T-helper 2 cell (primary cell): ENCODE results near the gene SUGCT.

Experiments used
- DNase-seq, 5 experiments: peaks; one replicate each; pipeline versions ENCODE4 v3.0.0 to v3.0.0-alpha.2; 2012 to 2022

Gene SUGCT

GRCh38 chr7:40418448-40418847 is 283.6 kb downstream of the SUGCT start:
- DNase-seq = no peak

GRCh38 chr7:40418983-40419382 is 284.2 kb downstream of the SUGCT start:
- no peak for DNase-seq

DNA sequence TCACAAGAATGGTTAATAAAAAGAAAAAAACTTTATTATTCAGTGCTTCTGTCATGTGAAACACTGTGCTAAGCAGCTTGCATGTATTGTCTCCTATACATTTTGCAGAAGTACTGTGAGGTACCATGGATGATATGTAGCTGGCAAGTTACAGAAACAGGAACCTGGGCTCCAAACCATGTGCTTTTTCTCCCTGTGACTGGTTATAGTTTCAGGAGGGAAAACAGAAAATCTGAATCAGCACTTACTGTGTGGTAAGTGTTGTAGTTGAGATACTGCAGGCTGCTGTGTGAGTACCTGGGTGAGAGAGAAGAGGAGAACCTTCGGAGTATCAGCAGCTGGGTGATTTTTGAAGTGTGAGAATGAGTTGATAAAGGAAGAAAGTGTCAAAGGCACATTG is 285.0 kb downstream of the SUGCT start:
- DNase-seq = no peak

DNA sequence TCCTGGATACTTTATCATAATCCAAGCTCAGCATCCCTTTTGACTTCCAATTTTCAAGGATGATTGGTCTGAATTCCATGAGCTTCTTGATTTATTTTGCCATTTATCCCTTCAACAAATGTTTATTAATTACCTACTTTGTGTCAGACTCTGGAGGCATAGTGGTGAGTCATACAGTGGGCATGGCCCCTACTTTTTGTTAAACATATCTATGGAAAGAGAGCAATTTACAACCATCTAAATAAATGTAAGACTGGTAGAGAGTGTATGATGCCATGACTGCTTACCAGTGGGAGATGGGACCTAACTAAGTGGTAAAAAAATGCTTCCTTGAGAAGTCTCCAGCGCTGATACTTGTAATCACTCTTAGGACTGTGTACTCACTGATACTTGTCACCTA is 286.6 kb downstream of the SUGCT start:
- DNase-seq = no peak

GRCh38 chr7:40425696-40426095 is 290.9 kb downstream of the SUGCT start:
- DNase-seq = no peak

DNA sequence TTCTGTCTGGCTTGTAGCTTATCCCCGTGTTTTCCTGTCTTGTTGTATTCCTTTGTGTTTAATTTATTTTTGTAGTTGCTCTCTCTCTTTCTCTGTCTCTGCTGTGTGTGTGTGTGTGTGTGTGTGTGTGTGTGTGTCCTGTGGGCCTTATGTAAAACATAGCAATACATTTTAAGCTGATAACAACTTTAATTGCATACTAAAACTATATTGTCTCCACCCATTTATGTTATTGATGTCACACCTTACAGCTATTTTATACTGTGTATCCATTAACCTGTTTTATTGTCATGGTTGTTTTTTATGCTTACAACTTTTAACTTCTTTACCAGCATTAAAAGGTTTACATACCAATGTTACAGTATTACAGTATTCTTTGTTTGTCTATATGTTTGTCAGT is 293.6 kb downstream of the SUGCT start:
- no peak for DNase-seq

DNA sequence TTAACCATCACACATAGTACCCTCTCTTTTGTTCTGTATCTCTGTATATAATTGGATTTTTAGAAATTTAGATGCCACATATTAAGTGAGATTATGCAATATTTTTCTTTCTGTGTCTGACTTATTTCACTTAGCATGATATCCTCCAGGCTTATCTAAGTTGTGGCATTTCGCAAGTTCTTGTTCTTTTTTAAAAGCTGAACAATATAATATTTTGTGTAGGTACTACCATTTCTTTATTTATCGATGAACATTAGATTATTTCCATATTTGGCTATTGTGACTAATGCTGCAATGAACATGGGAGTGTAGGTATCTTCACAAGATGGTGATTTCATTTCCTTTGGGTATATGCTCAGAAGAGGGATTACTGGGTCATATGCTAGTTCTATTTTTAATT is 295.0 kb downstream of the SUGCT start:
- DNase-seq = no peak

DNA sequence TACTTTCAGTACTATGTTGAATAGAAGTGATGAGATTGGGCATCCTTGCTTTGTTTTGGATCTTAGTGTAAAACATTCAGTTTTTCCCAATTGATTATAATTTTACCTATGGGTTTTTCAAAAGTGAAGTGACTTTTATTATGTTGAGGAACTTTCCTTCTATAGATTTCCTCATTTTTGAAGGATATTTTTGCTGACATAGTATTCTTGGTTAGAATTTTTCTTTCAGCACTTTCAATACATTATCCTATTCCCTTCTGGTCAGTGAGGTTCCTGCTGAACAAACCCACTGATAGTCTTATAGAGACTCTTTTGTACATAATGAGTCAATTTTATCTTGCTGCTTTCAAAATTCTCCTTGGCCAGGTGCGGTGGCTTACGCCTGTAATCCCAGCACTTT is 297.2 kb downstream of the SUGCT start:
- no peak for DNase-seq

DNA sequence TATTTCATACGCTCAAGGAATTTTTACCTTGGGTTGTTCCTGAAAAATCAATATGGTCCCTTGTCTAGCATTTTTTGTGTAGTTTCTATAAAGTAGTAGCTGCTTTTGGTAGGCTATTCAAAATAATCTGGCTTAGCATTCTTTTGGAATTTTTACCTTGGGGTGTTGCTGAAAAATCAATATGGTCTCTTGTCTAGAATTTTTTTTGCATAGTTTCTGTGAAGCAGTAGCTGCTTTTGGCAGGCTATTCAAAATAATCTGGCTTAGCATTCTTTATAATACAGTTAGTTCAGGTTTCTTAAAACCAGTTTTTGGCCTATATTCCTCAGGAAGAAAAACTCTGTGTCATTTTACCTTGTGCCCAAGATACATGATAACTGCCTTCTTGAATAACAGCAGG is 301.9 kb downstream of the SUGCT start:
- no peak for DNase-seq

DNA sequence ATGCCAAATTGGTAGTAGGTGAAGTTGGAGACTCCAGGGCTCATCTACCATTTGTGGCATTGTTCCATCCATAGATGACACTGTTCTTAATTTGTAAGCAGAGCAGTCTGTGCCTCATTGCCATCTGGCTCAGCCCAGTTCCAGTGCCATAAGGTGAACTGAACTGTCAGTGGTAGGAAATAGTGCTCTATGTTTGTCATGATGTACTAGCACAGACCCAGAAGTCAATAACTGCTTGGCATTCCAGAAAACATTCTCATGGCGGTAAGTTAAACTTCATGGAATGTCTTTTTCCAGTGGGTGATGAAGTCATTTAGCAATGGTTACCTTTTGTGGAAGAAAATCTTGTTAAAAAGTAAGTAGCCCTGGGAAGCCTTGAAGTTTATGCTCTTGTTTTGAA is 302.7 kb downstream of the SUGCT start:
- no peak for DNase-seq

DNA sequence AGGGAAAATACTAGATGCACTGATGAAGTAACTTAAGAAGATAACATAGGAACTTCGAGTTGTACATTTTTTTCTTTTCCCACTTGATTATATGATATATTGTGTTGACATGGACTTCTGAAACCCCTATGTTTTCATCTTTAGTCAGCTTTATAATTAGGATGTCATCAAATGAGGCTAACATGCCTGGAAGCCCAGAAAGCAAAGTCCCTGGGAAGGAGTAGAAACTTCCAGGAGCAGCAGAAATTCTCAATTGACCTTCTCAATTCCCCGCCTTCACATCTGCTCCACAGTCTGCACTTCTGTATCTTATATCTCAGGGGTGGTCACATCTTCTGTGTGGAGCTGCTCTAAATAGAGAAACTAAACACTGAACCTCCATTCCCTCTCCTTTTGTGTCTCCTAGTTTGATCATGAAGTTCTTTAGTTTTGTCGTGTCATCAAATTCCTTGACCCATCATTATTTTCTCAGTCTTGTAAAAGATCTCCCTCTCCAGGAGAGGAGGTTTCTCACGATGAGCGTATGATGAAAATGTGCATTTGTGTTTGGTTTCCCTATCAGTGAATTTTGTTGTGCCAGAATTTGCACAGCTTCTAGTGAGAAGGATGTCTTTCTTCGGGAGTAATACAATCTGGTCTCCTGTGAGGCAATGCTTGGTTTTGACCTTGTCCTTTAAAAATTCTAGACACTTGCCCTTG is 303.3 kb downstream of the SUGCT start:
- no peak for DNase-seq

DNA sequence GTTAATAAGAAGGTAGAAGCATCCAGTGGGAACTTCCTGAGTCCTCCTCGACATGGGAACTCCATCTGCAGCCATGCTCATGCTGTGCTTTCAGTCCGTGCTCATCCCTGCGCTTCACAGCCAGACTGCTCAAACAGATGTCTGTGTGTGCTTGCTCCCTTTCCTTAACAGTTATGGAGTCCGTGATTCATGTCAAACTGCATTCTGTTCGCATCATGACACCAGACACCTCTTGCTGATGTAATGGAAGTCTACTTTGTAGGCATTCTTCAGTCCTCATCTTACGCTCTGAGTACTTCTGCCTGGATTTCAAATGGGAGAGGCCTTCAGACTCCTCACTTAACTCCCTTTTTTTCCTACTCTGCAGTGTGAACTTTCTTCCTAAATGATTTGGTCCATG is 304.9 kb downstream of the SUGCT start:
- no peak for DNase-seq

- DNase-seq = no peak
Measured at GRCh38 chr7:40447345-40447744, 312.5 kb downstream of the SUGCT start.

DNA sequence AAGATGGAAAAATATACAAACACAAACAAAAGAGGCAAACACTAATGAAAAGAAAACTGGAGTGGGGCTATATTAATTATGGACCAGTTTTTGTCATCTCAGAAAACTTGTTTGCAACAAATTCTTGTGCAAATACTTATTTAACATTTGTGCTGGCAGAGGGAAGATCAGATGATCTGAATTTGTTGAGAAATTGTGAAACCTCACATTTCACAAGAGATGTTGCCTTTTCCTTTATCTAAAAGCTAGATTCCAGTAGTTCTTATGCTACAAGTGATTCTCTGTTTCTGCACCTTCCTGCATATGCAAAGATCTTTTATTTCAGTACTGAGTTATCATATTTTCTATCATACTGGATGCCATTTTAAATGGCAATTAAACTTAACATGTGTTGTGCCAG is 320.7 kb downstream of the SUGCT start:
- DNase-seq = no peak

GRCh38 chr7:40457776-40458480 is 323.1 kb downstream of the SUGCT start:
- no peak for DNase-seq

DNA sequence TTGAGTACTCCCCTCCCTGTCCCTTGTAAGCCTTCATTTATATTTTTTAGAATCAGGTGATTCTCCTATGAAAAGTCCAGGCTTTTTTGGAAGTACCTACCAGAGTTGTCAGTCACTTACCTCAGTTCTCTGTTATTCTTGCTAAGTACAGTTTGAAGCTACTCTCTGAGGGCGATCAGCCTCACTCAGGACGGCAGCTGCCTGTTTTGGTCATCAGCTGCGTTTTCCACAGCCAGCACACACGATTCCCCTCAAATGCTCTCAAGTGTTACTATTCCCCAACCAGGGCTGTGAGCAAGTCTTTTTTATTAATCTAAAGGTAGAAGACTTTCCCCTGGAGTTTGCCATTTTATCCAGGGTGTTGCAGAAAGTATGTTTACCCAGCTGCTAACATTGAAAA is 328.6 kb downstream of the SUGCT start:
- DNase-seq = no peak

DNA sequence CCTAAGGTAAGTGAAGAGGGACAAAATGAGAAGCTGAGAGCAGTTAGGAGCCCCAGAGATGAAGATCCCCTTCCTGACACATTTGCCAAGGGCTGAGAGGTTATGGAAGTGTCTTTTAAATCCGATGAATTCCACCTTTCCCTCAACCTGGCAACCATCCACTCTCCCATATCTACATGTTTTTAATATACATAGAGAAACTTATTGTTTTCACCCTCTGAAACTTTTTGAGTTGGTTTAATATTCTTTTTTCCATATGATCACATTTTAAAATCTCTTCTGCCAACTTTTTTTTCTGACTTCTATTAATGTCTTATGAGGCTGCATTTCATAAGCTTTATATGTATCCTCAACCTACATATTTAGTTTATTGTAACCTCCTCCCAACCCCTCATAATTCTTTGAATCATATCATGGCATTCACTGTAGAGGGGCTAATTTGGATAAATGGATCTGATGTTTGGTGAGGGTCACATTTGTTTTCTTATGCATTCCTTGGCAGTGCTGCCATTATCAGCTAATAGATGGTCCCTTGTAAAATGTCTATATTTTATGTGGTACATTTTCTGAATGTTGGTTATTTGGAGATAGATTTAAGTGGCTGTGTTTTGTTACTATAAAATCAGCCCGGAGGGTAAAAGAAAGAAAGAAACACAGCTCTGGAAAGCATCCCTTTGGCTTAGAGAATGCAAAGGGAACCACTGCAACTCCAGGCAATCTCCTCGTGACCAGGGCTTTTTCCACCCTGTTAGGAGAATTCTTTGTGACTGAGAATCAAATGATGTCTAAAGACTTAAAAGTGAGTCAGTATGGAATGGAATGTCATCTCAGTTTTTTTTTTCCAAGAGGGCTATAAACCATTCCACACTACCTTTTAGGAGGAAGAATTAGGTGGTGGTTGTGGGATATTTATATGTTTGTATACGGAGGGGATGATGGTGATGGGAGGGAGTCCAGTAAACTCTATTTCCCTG is 334.4 kb downstream of the SUGCT start:
- no peak for DNase-seq

DNA sequence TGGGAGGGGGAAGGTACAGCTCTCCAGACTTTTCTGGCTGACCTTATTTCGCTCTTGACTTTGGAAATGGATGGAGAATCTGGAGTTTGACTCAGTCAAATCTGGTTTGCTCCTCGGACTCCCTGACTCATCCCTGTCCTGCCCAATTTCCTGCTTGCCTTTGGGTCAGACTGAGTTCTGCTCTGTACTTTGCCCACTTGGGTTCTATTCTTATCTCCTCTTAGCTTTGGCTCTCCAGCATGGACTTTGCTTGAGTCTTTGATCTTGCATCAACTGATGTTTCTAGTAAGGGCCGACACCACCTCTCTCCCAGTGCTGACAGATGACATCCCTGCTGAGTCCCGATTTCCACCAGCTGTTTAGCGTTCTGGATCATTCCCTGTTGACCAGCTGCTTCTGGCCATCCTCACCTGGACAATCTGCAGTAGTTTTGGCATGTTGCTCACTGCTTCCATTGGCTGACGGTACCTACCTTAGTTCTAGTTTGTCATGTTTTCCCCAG is 335.3 kb downstream of the SUGCT start:
- DNase-seq = no peak

GRCh38 chr7:40470817-40471216 is 336.0 kb downstream of the SUGCT start:
- DNase-seq = no peak

GRCh38 chr7:40471891-40472290 is 337.1 kb downstream of the SUGCT start:
- DNase-seq = no peak

DNA sequence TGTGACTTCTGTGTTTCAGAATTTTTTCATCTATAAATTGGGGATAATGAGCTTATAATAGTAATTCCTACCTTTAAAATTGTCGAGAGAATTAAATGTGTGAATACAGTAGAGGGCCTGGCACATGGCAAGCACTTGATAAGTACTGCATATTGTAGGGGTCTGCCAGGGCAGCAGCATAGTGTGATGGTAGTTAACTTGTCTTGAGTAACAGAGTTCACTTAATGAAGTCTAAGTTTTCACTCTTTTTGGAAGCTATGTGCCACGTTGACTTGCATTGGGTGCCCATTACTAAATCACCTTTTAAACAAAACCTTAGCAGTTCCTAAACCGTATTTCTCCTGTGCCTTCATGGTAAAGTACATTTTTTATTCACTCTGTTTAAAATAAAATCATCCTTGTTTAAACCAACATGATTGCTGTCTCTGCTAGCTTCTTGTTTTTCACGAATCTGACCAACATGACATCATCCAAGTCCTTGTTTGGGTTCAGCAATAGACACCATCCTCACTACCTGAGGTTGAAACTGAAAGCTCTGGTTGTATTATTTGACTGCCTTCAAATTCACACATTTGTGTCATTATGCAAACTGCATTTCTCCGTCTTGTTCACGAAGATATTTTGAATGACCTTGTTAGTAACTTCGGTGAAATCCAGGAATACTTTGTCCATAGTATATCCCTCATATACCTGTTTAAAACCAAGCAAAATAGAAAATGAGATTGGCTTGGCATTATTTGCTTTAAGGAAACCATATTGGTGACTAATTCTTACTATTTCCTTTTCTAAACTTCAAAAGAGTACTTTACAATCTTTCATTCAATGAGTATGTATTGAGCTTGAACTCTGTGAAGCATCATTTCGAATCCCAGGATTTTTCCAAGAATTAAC is 340.2 kb downstream of the SUGCT start:
- DNase-seq = peak in 1 of 5 experiments; percentile 14

DNA sequence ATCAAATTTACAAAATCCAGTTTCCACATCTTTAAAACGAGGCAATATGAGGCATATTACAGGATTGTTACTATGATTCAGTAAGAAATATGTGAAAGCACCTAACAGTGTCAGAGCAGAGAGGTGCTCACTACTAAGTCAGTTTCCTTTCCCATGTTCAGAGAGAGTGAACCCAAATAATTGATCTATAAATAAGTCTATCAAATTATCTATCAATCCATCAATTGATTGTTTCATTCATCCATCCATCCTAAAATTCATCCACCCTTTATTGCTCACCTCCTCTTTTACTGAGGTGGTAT is 340.8 kb downstream of the SUGCT start:
- DNase-seq = no peak
